Central memory CD8-positive, alpha-beta T cell (primary cell): ENCODE measurements around the gene CD248.
A peak's percentile ranks its signal among the peaks of the same experiment; 100 is the strongest.

Experiments used
- ATAC-seq: fragments of 150-1000 bp; cut with Tn5 transposase; replicated peaks from 2 replicates; pipeline ENCODE4 v1.10.0; 2022; ENCODE audit warnings: mild to moderate bottlenecking, moderate FRiP score, moderate number of reproducible peaks; ENCODE audit not compliant: poor library complexity, severe bottlenecking; ENCODE audit errors: extremely low read depth
- DNase-seq, 2 donors: peaks; one replicate each; pipeline ENCODE4 v3.0.0; 2021; ENCODE audit warnings: low spot score in 2 of 2
- H3K27ac Mint-ChIP-seq: one replicate; pipeline ENCODE4 v1.8.0; 2022; ENCODE audit warnings: low read depth, mild to moderate bottlenecking, moderate library complexity, mixed read lengths
- H3K27me3 Mint-ChIP-seq: one replicate; pipeline ENCODE4 v1.8.0; 2022; ENCODE audit warnings: mixed read lengths
- H3K36me3 Mint-ChIP-seq: one replicate; pipeline ENCODE4 v1.8.0; 2022; ENCODE audit warnings: mild to moderate bottlenecking, moderate library complexity, mixed read lengths; ENCODE audit not compliant: insufficient read depth
- H3K4me1 Mint-ChIP-seq: one replicate; pipeline ENCODE4 v1.8.0; 2022; ENCODE audit warnings: mixed read lengths
- H3K4me3 Mint-ChIP-seq: one replicate; pipeline ENCODE4 v1.8.0; 2022; ENCODE audit warnings: mild to moderate bottlenecking, moderate library complexity, mixed read lengths
- H3K9me3 Mint-ChIP-seq: one replicate; pipeline ENCODE4 v1.8.0; 2022; ENCODE audit warnings: mixed read lengths

CD248 gene

GRCh38 chr11:66291303-66291705, 25.5 kb downstream of the CD248 start:
- DNase-seq, result no peak
- Mint-ChIP-seq H3K36me3 (peaks cover 5% of the 10 kb centered on the region), H3K4me1 (peaks cover 22% of the 10 kb centered on the region), H3K4me3 (peak overlapping the region; percentile 83), H3K27ac (peak overlapping the region; percentile 11), H3K9me3 (no peaks in the 10 kb centered on the region), H3K27me3 (peaks cover 22% of the 10 kb centered on the region)
- ATAC-seq, result no peak

GRCh38 chr11:66290330-66290621, 26.6 kb downstream of the CD248 start:
- H3K27ac Mint-ChIP-seq, result no peak overlapping the region
- DNase-seq, result no peak
- H3K36me3 Mint-ChIP-seq, result peaks cover 5% of the 10 kb centered on the region
- no peaks in the 10 kb centered on the region for H3K9me3 Mint-ChIP-seq
- ATAC-seq, result no peak
- peaks cover 17% of the 10 kb centered on the region for H3K27me3 Mint-ChIP-seq
- H3K4me1 Mint-ChIP-seq, result peaks cover 22% of the 10 kb centered on the region
- H3K4me3 Mint-ChIP-seq, result peak overlapping the region; percentile 83

GRCh38 chr11:66289548-66290329, 27.1 kb downstream of the CD248 start:
- ATAC-seq, result peak; percentile 42
- no peak for DNase-seq
- peak overlapping the region; percentile 85 for H3K27ac Mint-ChIP-seq
- peaks cover 17% of the 10 kb centered on the region for H3K27me3 Mint-ChIP-seq
- peaks cover 22% of the 10 kb centered on the region for H3K4me1 Mint-ChIP-seq
- no peaks in the 10 kb centered on the region for H3K9me3 Mint-ChIP-seq
- peaks cover 8% of the 10 kb centered on the region for H3K36me3 Mint-ChIP-seq
- peak overlapping the region; percentile 83 for H3K4me3 Mint-ChIP-seq

GRCh38 chr11:66288671-66289547, 27.9 kb downstream of the CD248 start, which contains the start of gene YIF1A:
Gene YIF1A, minus strand, starts transcription at chr11:66289143. Its CDS starts 158 bp downstream, at chr11:66288985.
- peaks cover 12% of the 10 kb centered on the region for H3K36me3 Mint-ChIP-seq
- H3K4me1 Mint-ChIP-seq, result peaks cover 22% of the 10 kb centered on the region
- DNase-seq, result peak; percentile 94 to 98
- H3K9me3 Mint-ChIP-seq, result no peaks in the 10 kb centered on the region
- peak within 1 kb of the TSS; percentile 85 for H3K27ac Mint-ChIP-seq
- H3K4me3 Mint-ChIP-seq, result peak within 1 kb of the TSS; percentile 83
- ATAC-seq, result peak; percentile 97
- peaks cover 17% of the 10 kb centered on the region for H3K27me3 Mint-ChIP-seq

- Mint-ChIP-seq H3K27ac (peak overlapping the region; percentile 85), H3K4me1 (peaks cover 23% of the 10 kb centered on the region), H3K36me3 (peaks cover 14% of the 10 kb centered on the region), H3K27me3 (peaks cover 10% of the 10 kb centered on the region), H3K4me3 (peak overlapping the region; percentile 83), H3K9me3 (no peaks in the 10 kb centered on the region)
- DNase-seq, result no peak
- no peak for ATAC-seq
Observed at GRCh38 chr11:66287889-66288670, 28.8 kb downstream of the CD248 start.

GRCh38 chr11:66287211-66287888, 29.5 kb downstream of the CD248 start:
- ATAC-seq, result no peak
- no peak for DNase-seq
- Mint-ChIP-seq H3K9me3 (no peaks in the 10 kb centered on the region), H3K27ac (no peak overlapping the region), H3K4me3 (peak overlapping the region; percentile 83), H3K27me3 (peaks cover 3% of the 10 kb centered on the region), H3K36me3 (peaks cover 19% of the 10 kb centered on the region), H3K4me1 (peaks cover 30% of the 10 kb centered on the region)

- peaks cover 22% of the 10 kb centered on the region for H3K36me3 Mint-ChIP-seq
- H3K27me3 Mint-ChIP-seq, result no peaks in the 10 kb centered on the region
- peak overlapping the region; percentile 52 for H3K4me3 Mint-ChIP-seq
- no peak overlapping the region for H3K27ac Mint-ChIP-seq
- no peak for ATAC-seq
- H3K4me1 Mint-ChIP-seq, result peaks cover 36% of the 10 kb centered on the region
- H3K9me3 Mint-ChIP-seq, result no peaks in the 10 kb centered on the region
- no peak for DNase-seq
Observed at GRCh38 chr11:66286699-66287098, 30.1 kb downstream of the CD248 start.

- H3K4me1 Mint-ChIP-seq, result peaks cover 46% of the 10 kb centered on the region
- DNase-seq (no peak), ATAC-seq (no peak)
- peak overlapping the region; percentile 38 for H3K4me3 Mint-ChIP-seq
- no peaks in the 10 kb centered on the region for H3K27me3 Mint-ChIP-seq
- no peaks in the 10 kb centered on the region for H3K9me3 Mint-ChIP-seq
- no peak overlapping the region for H3K27ac Mint-ChIP-seq
- H3K36me3 Mint-ChIP-seq, result peaks cover 27% of the 10 kb centered on the region
Observed at GRCh38 chr11:66285250-66285947, 31.4 kb downstream of the CD248 start.

- peaks cover 27% of the 10 kb centered on the region for H3K36me3 Mint-ChIP-seq
- H3K4me1 Mint-ChIP-seq, result peaks cover 41% of the 10 kb centered on the region
- H3K4me3 Mint-ChIP-seq, result no peak overlapping the region
- no peak for DNase-seq
- no peaks in the 10 kb centered on the region for H3K9me3 Mint-ChIP-seq
- peak overlapping the region; percentile 59 for H3K27ac Mint-ChIP-seq
- no peaks in the 10 kb centered on the region for H3K27me3 Mint-ChIP-seq
- ATAC-seq, result no peak
Observed at GRCh38 chr11:66284526-66285078, 32.2 kb downstream of the CD248 start.

GRCh38 chr11:66283461-66284105, 33.3 kb downstream of the CD248 start:
- Mint-ChIP-seq H3K4me3 (peak overlapping the region; percentile 67), H3K27ac (peak overlapping the region; percentile 93), H3K27me3 (no peaks in the 10 kb centered on the region), H3K4me1 (peaks cover 43% of the 10 kb centered on the region), H3K9me3 (no peaks in the 10 kb centered on the region), H3K36me3 (peaks cover 29% of the 10 kb centered on the region)
- DNase-seq (no peak), ATAC-seq (no peak)
